ENCODE results near the gene TMEM89.

TMEM89 gene

DNA sequence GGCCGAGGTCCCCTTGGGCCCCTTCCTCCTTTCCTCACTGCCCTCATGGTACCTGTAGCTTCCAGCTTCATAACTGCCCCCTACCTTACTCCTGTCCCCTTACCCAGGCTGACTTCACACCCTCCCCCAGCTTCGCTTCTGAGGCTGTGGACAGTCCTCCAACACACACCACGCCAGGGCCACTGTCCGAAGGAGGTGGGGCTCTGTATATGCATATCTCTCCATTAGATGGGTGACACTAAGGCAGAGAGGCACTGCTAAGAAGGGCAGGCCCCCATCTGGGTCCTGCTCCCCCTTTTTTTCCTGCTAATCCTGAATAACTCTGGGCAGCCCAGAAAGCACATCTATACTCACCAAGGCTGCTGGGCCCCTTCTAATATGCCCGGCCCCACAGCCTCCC, 25.4 kb downstream of the TMEM89 start:
- Histone ChIP-seq H3K4me3 (ENCODE audit: low read length) (no peak overlapping the region), H3K9me2 (replicated peaks; ENCODE audit: control insufficient read depth, low read length) (no peaks in the 10 kb centered on the region), H3K36me3 (ENCODE audit: control insufficient read depth, low read length) (peaks cover 35% of the 10 kb centered on the region), H3K9me3 (ENCODE audit: control insufficient read depth, insufficient read depth, low read length) (no peaks in the 10 kb centered on the region), H3F3A (ENCODE audit: control insufficient read depth, insufficient read depth) (peaks cover 2% of the 10 kb centered on the region; the same call in 1 of the 2 replicates), H3K27me3 (ENCODE audit: control insufficient read depth, low read length) (no peaks in the 10 kb centered on the region), H4K20me1 (ENCODE audit: control insufficient read depth, insufficient read depth, low read depth, low read length) (peaks cover 6% of the 10 kb centered on the region; the same call in 1 of the 2 replicates), H3K4me1 (ENCODE audit: control insufficient read depth, low read length) (no peaks in the 10 kb centered on the region), H3K4me2 (ENCODE audit: low read length) (no peak overlapping the region), H3K79me2 (ENCODE audit: control insufficient read depth, low read length) (no peaks in the 10 kb centered on the region), H3K27ac (ENCODE audit: low read depth, low read length) (no peak overlapping the region)
- TF ChIP-seq EZH2phosphoT487 (IDR thresholded peaks at IDR 0.05; ENCODE audit: borderline replicate concordance, low read length): no peak
- TF ChIP-seq, protein P1, sequence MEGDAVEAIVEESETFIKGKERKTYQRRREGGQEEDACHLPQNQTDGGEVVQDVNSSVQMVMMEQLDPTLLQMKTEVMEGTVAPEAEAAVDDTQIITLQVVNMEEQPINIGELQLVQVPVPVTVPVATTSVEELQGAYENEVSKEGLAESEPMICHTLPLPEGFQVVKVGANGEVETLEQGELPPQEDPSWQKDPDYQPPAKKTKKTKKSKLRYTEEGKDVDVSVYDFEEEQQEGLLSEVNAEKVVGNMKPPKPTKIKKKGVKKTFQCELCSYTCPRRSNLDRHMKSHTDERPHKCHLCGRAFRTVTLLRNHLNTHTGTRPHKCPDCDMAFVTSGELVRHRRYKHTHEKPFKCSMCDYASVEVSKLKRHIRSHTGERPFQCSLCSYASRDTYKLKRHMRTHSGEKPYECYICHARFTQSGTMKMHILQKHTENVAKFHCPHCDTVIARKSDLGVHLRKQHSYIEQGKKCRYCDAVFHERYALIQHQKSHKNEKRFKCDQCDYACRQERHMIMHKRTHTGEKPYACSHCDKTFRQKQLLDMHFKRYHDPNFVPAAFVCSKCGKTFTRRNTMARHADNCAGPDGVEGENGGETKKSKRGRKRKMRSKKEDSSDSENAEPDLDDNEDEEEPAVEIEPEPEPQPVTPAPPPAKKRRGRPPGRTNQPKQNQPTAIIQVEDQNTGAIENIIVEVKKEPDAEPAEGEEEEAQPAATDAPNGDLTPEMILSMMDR (IDR thresholded peaks at IDR 0.05; ENCODE audit: low read depth, low read length, poor library complexity, severe bottlenecking): no peak

DNA sequence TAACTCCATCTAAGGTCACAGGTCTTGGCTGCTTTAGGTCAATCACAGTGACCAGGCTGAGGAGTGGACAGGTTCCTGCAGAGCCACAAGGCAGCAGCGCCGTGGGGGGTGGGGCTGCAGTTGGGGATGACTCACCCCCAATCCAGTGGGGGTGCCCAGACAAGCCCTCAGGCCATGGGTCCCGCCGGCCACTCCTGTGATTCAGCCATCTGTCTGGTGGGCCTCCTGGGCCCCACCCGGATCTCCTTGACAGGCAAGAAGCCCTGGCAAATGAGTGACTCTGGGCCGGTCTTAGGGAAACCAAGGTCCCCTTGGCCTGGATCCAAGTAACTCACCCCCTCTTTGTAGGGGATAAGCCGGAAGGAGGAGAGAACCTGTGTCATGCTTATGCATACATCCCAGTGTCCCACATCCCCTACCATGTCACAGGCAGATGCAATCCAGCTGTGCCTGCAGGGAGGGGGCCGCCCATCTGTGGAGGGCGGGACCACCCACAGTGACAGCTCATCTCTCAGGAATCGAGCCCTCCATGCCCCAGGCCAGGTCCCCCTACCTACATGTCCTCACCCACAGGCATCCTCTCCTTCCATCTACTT, 25.9 kb downstream of the TMEM89 start:
- H3K79me2 ChIP-seq (ENCODE audit: control insufficient read depth, low read length): no peaks in the 10 kb centered on the region
- TF ChIP-seq, protein P1 (IDR thresholded peaks at IDR 0.05; ENCODE audit: low read depth, low read length, poor library complexity, severe bottlenecking): no peak
- no peak for TF ChIP-seq EZH2phosphoT487 (IDR thresholded peaks at IDR 0.05; ENCODE audit: borderline replicate concordance, low read length)
- no peaks in the 10 kb centered on the region for H3K27me3 ChIP-seq (ENCODE audit: control insufficient read depth, low read length)
- H3K4me1 ChIP-seq (ENCODE audit: control insufficient read depth, low read length): no peaks in the 10 kb centered on the region
- H3K4me3 ChIP-seq (ENCODE audit: low read length): no peak overlapping the region
- H3K36me3 ChIP-seq (ENCODE audit: control insufficient read depth, low read length): peaks cover 29% of the 10 kb centered on the region
- H3K27ac ChIP-seq (ENCODE audit: low read depth, low read length): no peak overlapping the region
- no peaks in the 10 kb centered on the region for H3K9me3 ChIP-seq (ENCODE audit: control insufficient read depth, insufficient read depth, low read length)
- peaks cover 6% of the 10 kb centered on the region; the same call in 1 of the 2 replicates for H4K20me1 ChIP-seq (ENCODE audit: control insufficient read depth, insufficient read depth, low read depth, low read length)
- no peak overlapping the region for H3K4me2 ChIP-seq (ENCODE audit: low read length)
- H3F3A ChIP-seq (ENCODE audit: control insufficient read depth, insufficient read depth): peaks cover 2% of the 10 kb centered on the region; the same call in 1 of the 2 replicates
- H3K9me2 ChIP-seq (replicated peaks; ENCODE audit: control insufficient read depth, low read length): no peaks in the 10 kb centered on the region

DNA sequence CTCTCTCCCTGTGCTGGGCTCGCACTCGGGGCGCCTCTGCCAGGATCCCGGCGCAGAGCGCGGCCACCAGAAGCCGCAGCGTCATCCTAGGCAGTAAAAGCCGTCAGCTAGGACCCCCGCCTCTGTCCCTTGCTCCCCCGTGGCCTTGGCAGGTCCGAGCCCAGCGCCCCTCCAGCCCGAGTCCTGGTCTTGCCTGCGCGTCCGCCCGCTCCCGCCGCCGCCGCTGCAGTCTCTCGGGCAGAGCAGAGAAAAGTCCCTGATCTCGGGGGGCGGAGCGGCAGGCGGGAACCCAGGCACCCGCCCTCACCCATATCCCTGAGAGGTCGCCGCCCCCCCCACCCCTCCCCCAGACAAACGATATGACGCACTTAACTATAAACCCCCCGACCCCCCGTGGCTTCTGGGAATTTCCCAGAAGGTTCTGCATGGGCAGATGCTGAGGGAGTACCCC, 26.5 kb downstream of the TMEM89 start, which contains the start of gene COL7A1:
COL7A1 (minus strand) TSS at position 255 of the 451 bp plus-strand sequence; CDS start at position 85, 170 bp downstream.
- Histone ChIP-seq H3K4me3 (ENCODE audit: low read length) (no peak within 1 kb of the TSS), H3K79me2 (ENCODE audit: control insufficient read depth, low read length) (no peaks in the 10 kb centered on the region), H3F3A (ENCODE audit: control insufficient read depth, insufficient read depth) (peaks cover 2% of the 10 kb centered on the region; the same call in 1 of the 2 replicates), H3K4me1 (ENCODE audit: control insufficient read depth, low read length) (no peaks in the 10 kb centered on the region), H3K27ac (ENCODE audit: low read depth, low read length) (no peak within 1 kb of the TSS), H4K20me1 (ENCODE audit: control insufficient read depth, insufficient read depth, low read depth, low read length) (peaks cover 6% of the 10 kb centered on the region; the same call in 1 of the 2 replicates), H3K9me2 (replicated peaks; ENCODE audit: control insufficient read depth, low read length) (no peaks in the 10 kb centered on the region), H3K9me3 (ENCODE audit: control insufficient read depth, insufficient read depth, low read length) (no peaks in the 10 kb centered on the region), H3K27me3 (ENCODE audit: control insufficient read depth, low read length) (peaks cover 2% of the 10 kb centered on the region; the same call in 1 of the 2 replicates), H3K36me3 (ENCODE audit: control insufficient read depth, low read length) (peaks cover 24% of the 10 kb centered on the region), H3K4me2 (ENCODE audit: low read length) (no peak within 1 kb of the TSS)
- TF ChIP-seq, protein P1 (IDR thresholded peaks at IDR 0.05; ENCODE audit: low read depth, low read length, poor library complexity, severe bottlenecking): no peak
- TF ChIP-seq EZH2phosphoT487 (IDR thresholded peaks at IDR 0.05; ENCODE audit: borderline replicate concordance, low read length): no peak
